A673 (cell line): ENCODE results near the gene ABCD2. TPM values are rescaled to one million over a fixed set of nuclear protein-coding genes. Genes with fewer than 3 reads are reported as not detected.

Experiments
- BruUV-seq: library from RNA; stranded (reverse); fragments of 400-500 nt; replicated peaks from 2 replicates; lab custom pipeline; 2021; lab: Mats Ljungman, UMichigan
- CTCF ChIA-PET: fragments of 300-600 bp; sonication (Branson Sonifier 250); formaldehyde crosslinking; loops from one replicate; lab custom pipeline; 2022; ENCODE audit warnings: antibody characterized with exemption; lab: Charles Lee
- POLR2A ChIA-PET: fragments of 300-600 bp; sonication (Branson Sonifier 250); formaldehyde crosslinking; loops from one replicate; lab custom pipeline; 2022; ENCODE audit warnings: antibody characterized with exemption; ENCODE audit not compliant: low non-redundant PET; lab: Charles Lee
- DNase-seq: peaks from one replicate; pipeline ENCODE4 v3.0.0-alpha.2; 2015; ENCODE audit warnings: low spot score
- H3K27ac ChIP-seq: fragments of 200-600 bp; sonication (generic); 2 replicates; pipeline ENCODE4 v1.5.1; 2016; ENCODE audit warnings: mixed run types, low read depth, mild to moderate bottlenecking, mixed read lengths, antibody characterized with exemption, low read length; ENCODE audit not compliant: poor library complexity, severe bottlenecking
- H3K27me3 ChIP-seq: fragments of 200-600 bp; sonication (generic); replicated peaks from 2 replicates; pipeline ENCODE4 v1.6.1; 2017; ENCODE audit warnings: mixed run types, low read depth, mild to moderate bottlenecking, mixed read lengths, antibody characterized with exemption, low read length; ENCODE audit not compliant: insufficient read depth, poor library complexity
- H3K36me3 ChIP-seq: fragments of 200-600 bp; sonication (generic); 2 replicates; pipeline ENCODE4 v1.6.1; 2016; ENCODE audit warnings: mixed run types, mild to moderate bottlenecking, mixed read lengths, antibody characterized with exemption, low read length; ENCODE audit not compliant: insufficient read depth, poor library complexity, severe bottlenecking
- H3K4me1 ChIP-seq: fragments of 200-600 bp; sonication (generic); 2 replicates; pipeline ENCODE4 v1.6.1; 2017; ENCODE audit warnings: mixed run types, mild to moderate bottlenecking, mixed read lengths, antibody characterized with exemption, low read length; ENCODE audit not compliant: insufficient read depth, poor library complexity, severe bottlenecking
- H3K4me3 ChIP-seq: fragments of 200-600 bp; sonication (generic); 2 replicates; pipeline ENCODE4 v1.5.1; 2016; ENCODE audit warnings: low read depth, mixed run types, mild to moderate bottlenecking, mixed read lengths, low read length; ENCODE audit not compliant: poor library complexity, severe bottlenecking
- H3K9me3 ChIP-seq: fragments of 200-600 bp; sonication (generic); 2 replicates; pipeline ENCODE4 v1.6.1; 2016; ENCODE audit warnings: mixed run types, low read depth, mild to moderate bottlenecking, mixed read lengths, antibody characterized with exemption, low read length; ENCODE audit not compliant: poor library complexity, severe bottlenecking
- EZH2 ChIP-seq: fragments of 200-600 bp; sonication (generic); IDR thresholded peaks from 2 replicates; pipeline ENCODE4 v1.6.1; 2017; ENCODE audit warnings: borderline replicate concordance, low read depth, mild to moderate bottlenecking, mixed read lengths, antibody characterized with exemption, low read length; ENCODE audit not compliant: poor library complexity, severe bottlenecking
- intact Hi-C: fragments of 100-400 bp; cut with micrococcal nuclease; formaldehyde crosslinking; loops from one replicate; pipeline ENCODE4 v1.10.0; 2022; ENCODE audit not compliant: unreplicated experiment
- total RNA-seq: library from RNA; stranded (reverse); gene quantifications from 2 replicates; pipeline ENCODE4 v1.2.3, GENCODE V29; 2021
- TF ChIP-seq, protein P1 (sequence below): fragments of 300-800, 200-600 bp; sonication (generic); conservative IDR thresholded peaks from 2 replicates; pipeline ENCODE4 v1.5.1; 2017; ENCODE audit warnings: low read depth, mild to moderate bottlenecking, antibody characterized with exemption, low read length, moderate library complexity, mixed read lengths

The ABCD2 gene
- total RNA-seq, 1 experiment from 2014 or later = not detected

DNA sequence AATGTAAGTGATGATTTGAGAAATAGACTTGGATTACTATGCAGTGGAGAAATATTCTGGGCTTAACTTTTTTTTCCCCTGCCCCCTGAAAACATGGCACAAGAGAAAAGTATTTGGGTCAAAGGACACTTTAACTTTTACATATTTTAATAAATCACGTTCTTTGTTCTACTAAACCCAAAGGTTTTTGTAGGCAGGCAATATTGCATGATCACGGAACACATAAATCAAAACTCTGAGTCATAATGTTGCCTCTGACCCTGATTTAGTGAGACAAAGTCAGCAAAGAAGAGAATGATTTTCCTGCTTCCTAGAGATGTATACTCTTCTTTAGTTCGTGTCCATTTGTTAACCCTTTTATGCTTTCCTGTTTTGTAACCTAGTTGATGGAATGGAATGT, 38.0 kb downstream of the ABCD2 start:
- ChIA-PET POLR2A (no interaction called here), CTCF (no interaction called here)
- H3K4me1 ChIP-seq = peaks cover 8% of the 10 kb centered on the region
- H3K9me3 ChIP-seq = no peaks in the 10 kb centered on the region
- no peak overlapping the region for H3K4me3 ChIP-seq
- no peak for TF ChIP-seq EZH2
- TF ChIP-seq, protein P1, sequence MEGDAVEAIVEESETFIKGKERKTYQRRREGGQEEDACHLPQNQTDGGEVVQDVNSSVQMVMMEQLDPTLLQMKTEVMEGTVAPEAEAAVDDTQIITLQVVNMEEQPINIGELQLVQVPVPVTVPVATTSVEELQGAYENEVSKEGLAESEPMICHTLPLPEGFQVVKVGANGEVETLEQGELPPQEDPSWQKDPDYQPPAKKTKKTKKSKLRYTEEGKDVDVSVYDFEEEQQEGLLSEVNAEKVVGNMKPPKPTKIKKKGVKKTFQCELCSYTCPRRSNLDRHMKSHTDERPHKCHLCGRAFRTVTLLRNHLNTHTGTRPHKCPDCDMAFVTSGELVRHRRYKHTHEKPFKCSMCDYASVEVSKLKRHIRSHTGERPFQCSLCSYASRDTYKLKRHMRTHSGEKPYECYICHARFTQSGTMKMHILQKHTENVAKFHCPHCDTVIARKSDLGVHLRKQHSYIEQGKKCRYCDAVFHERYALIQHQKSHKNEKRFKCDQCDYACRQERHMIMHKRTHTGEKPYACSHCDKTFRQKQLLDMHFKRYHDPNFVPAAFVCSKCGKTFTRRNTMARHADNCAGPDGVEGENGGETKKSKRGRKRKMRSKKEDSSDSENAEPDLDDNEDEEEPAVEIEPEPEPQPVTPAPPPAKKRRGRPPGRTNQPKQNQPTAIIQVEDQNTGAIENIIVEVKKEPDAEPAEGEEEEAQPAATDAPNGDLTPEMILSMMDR = no peak
- intact Hi-C loops = no loop called here
- peak; percentile 12 for DNase-seq
- H3K36me3 ChIP-seq = no peaks in the 10 kb centered on the region
- no TSS peak for BruUV-seq
- no peaks in the 10 kb centered on the region for H3K27me3 ChIP-seq
- no peak overlapping the region for H3K27ac ChIP-seq

- TF ChIP-seq EZH2 = no peak
- TF ChIP-seq, protein P1 = no peak
These were observed 44.1 kb downstream of the ABCD2 start for GRCh38 chr12:39575498-39575875.

GRCh38 chr12:39574785-39575497, 44.7 kb downstream of the ABCD2 start:
- no peaks in the 10 kb centered on the region for H3K9me3 ChIP-seq
- TF ChIP-seq, protein P1 = no peak
- no peak for TF ChIP-seq EZH2
- H3K27me3 ChIP-seq = no peaks in the 10 kb centered on the region
- no peak for DNase-seq
- intact Hi-C loops = no loop called here
- no peak overlapping the region for H3K27ac ChIP-seq
- H3K36me3 ChIP-seq = no peaks in the 10 kb centered on the region
- H3K4me1 ChIP-seq = no peaks in the 10 kb centered on the region
- no TSS peak for BruUV-seq
- ChIA-PET POLR2A (interaction anchor here (0.7 kb wide), 1 partner anchor 25 kb away, joined by 3 read pairs; no protein-coding TSS in a partner anchor), CTCF (no interaction called here)
- no peak overlapping the region for H3K4me3 ChIP-seq

More at GRCh38 chr12:39575498-39575875, 44.1 kb downstream of the ABCD2 start:
- no TSS peak for BruUV-seq
- ChIA-PET CTCF (no interaction called here), POLR2A (interaction anchor here (0.6 to 0.7 kb wide), 2 partner anchors 25 to 309 kb away, joined by 3 read pairs; no protein-coding TSS in a partner anchor)
- no peak overlapping the region for H3K27ac ChIP-seq
- DNase-seq = no peak
- H3K4me1 ChIP-seq = no peaks in the 10 kb centered on the region
- H3K36me3 ChIP-seq = no peaks in the 10 kb centered on the region
- H3K4me3 ChIP-seq = no peak overlapping the region
- H3K9me3 ChIP-seq = no peaks in the 10 kb centered on the region
- no peaks in the 10 kb centered on the region for H3K27me3 ChIP-seq
- intact Hi-C loops = no loop called here
